Stimulated activated effector memory CD8-positive, alpha-beta T cell treated with anti-CD3 and anti-CD28 coated beads, Interleukin-12 subunit alpha, Interleukin-12 subunit beta, amount 100 ng/mL, for 72 hours (primary cell): ENCODE data around the gene NUMA1.

Experiments used
- ATAC-seq: fragments of 150-1000 bp; cut with Tn5 transposase; 2 replicates; pipeline ENCODE4 v1.10.0; 2021
- DNase-seq, 2 donors: peaks; one replicate each; pipeline ENCODE4 v3.0.0; 2021 to 2022; ENCODE audit warnings: low spot score in 2 of 2
- H3K27ac Mint-ChIP-seq: one replicate; pipeline ENCODE4 v1.8.0; 2022; ENCODE audit warnings: mild to moderate bottlenecking, mixed read lengths
- H3K36me3 Mint-ChIP-seq: one replicate; pipeline ENCODE4 v1.8.0; 2022; ENCODE audit warnings: mild to moderate bottlenecking, mixed read lengths
- H3K4me1 Mint-ChIP-seq: one replicate; pipeline ENCODE4 v1.8.0; 2022; ENCODE audit warnings: mixed read lengths
- H3K4me3 Mint-ChIP-seq: one replicate; pipeline ENCODE4 v1.8.0; 2022; ENCODE audit warnings: mild to moderate bottlenecking, mixed read lengths
- H3K9me3 Mint-ChIP-seq: one replicate; pipeline ENCODE4 v1.8.0; 2022; ENCODE audit warnings: mixed read lengths

Gene NUMA1

GRCh38 chr11:72006309-72007088 is 73.8 kb downstream of the NUMA1 start:
- Mint-ChIP-seq H3K27ac (peak overlapping the region; percentile 88), H3K36me3 (peaks cover 97% of the 10 kb centered on the region), H3K4me3 (no peak overlapping the region), H3K9me3 (no peaks in the 10 kb centered on the region), H3K4me1 (peaks cover 17% of the 10 kb centered on the region)
- DNase-seq (no peak), ATAC-seq (no peak)

GRCh38 chr11:72005347-72006260 is 74.7 kb downstream of the NUMA1 start:
- H3K4me1 Mint-ChIP-seq = peaks cover 18% of the 10 kb centered on the region
- ATAC-seq = no peak
- no peak overlapping the region for H3K4me3 Mint-ChIP-seq
- DNase-seq = no peak
- H3K9me3 Mint-ChIP-seq = no peaks in the 10 kb centered on the region
- peaks cover 97% of the 10 kb centered on the region for H3K36me3 Mint-ChIP-seq
- H3K27ac Mint-ChIP-seq = peak overlapping the region; percentile 88

- ATAC-seq (no peak), DNase-seq (no peak)
- H3K4me3 Mint-ChIP-seq = no peak overlapping the region
- peak overlapping the region; percentile 98 for H3K27ac Mint-ChIP-seq
- peaks cover 27% of the 10 kb centered on the region for H3K4me1 Mint-ChIP-seq
- no peaks in the 10 kb centered on the region for H3K9me3 Mint-ChIP-seq
- H3K36me3 Mint-ChIP-seq = peaks cover 95% of the 10 kb centered on the region
These were observed 75.6 kb downstream of the NUMA1 start for GRCh38 chr11:72004515-72005346.

- ATAC-seq = no peak
- Mint-ChIP-seq H3K36me3 (peaks cover 92% of the 10 kb centered on the region), H3K27ac (peak overlapping the region; percentile 98), H3K4me3 (no peak overlapping the region), H3K4me1 (peaks cover 32% of the 10 kb centered on the region), H3K9me3 (no peaks in the 10 kb centered on the region)
- DNase-seq = no peak
These were observed 76.6 kb downstream of the NUMA1 start for GRCh38 chr11:72003776-72004171.

- ATAC-seq (no peak), DNase-seq (no peak)
- H3K36me3 Mint-ChIP-seq = peaks cover 92% of the 10 kb centered on the region
- H3K9me3 Mint-ChIP-seq = no peaks in the 10 kb centered on the region
- no peak overlapping the region for H3K4me3 Mint-ChIP-seq
- peaks cover 38% of the 10 kb centered on the region for H3K4me1 Mint-ChIP-seq
- H3K27ac Mint-ChIP-seq = peak overlapping the region; percentile 98
These were observed 77.2 kb downstream of the NUMA1 start for GRCh38 chr11:72002841-72003775.

GRCh38 chr11:72001834-72002591 is 78.3 kb downstream of the NUMA1 start:
- ATAC-seq (peak; percentile 2), DNase-seq (no peak)
- H3K27ac Mint-ChIP-seq = peak overlapping the region; percentile 98
- no peak overlapping the region for H3K4me3 Mint-ChIP-seq
- H3K9me3 Mint-ChIP-seq = no peaks in the 10 kb centered on the region
- H3K4me1 Mint-ChIP-seq = peaks cover 44% of the 10 kb centered on the region
- H3K36me3 Mint-ChIP-seq = peaks cover 85% of the 10 kb centered on the region

GRCh38 chr11:72001285-72001684 is 79.1 kb downstream of the NUMA1 start:
- DNase-seq (no peak), ATAC-seq (no peak)
- Mint-ChIP-seq H3K4me3 (no peak overlapping the region), H3K27ac (peak overlapping the region; percentile 98), H3K4me1 (peaks cover 44% of the 10 kb centered on the region), H3K9me3 (no peaks in the 10 kb centered on the region), H3K36me3 (peaks cover 83% of the 10 kb centered on the region)

- no peak for ATAC-seq
- H3K4me1 Mint-ChIP-seq = peaks cover 44% of the 10 kb centered on the region
- DNase-seq = no peak
- H3K9me3 Mint-ChIP-seq = no peaks in the 10 kb centered on the region
- no peak overlapping the region for H3K4me3 Mint-ChIP-seq
- H3K27ac Mint-ChIP-seq = peak overlapping the region; percentile 98
- peaks cover 79% of the 10 kb centered on the region for H3K36me3 Mint-ChIP-seq
These were observed 80.0 kb downstream of the NUMA1 start for GRCh38 chr11:72000202-72000867.

GRCh38 chr11:71999798-72000197 is 80.5 kb downstream of the NUMA1 start:
- Mint-ChIP-seq H3K4me1 (peaks cover 44% of the 10 kb centered on the region), H3K9me3 (no peaks in the 10 kb centered on the region), H3K36me3 (peaks cover 74% of the 10 kb centered on the region), H3K27ac (peak overlapping the region; percentile 98), H3K4me3 (peak overlapping the region; percentile 72)
- no peak for ATAC-seq
- DNase-seq = no peak

GRCh38 chr11:71999362-71999761 is 81.0 kb downstream of the NUMA1 start:
- Mint-ChIP-seq H3K9me3 (no peaks in the 10 kb centered on the region), H3K4me1 (peaks cover 44% of the 10 kb centered on the region), H3K27ac (peak overlapping the region; percentile 98), H3K36me3 (peaks cover 70% of the 10 kb centered on the region), H3K4me3 (peak overlapping the region; percentile 72)
- no peak for DNase-seq
- no peak for ATAC-seq

GRCh38 chr11:71998649-71999310 is 81.6 kb downstream of the NUMA1 start, which contains the start of gene IL18BP:
Gene IL18BP (plus strand): TSS chr11:71998909. CDS start chr11:71999985, 1,076 bp downstream.
- Mint-ChIP-seq H3K27ac (peak within 1 kb of the TSS; percentile 98), H3K4me3 (peak within 1 kb of the TSS; percentile 72), H3K4me1 (peaks cover 44% of the 10 kb centered on the region), H3K36me3 (peaks cover 70% of the 10 kb centered on the region), H3K9me3 (no peaks in the 10 kb centered on the region)
- DNase-seq = no peak
- peak; percentile 59 for ATAC-seq

GRCh38 chr11:71998061-71998460 is 82.3 kb downstream of the NUMA1 start:
- Mint-ChIP-seq H3K4me3 (peak overlapping the region; percentile 72), H3K36me3 (peaks cover 66% of the 10 kb centered on the region), H3K27ac (peak overlapping the region; percentile 98), H3K4me1 (peaks cover 44% of the 10 kb centered on the region), H3K9me3 (no peaks in the 10 kb centered on the region)
- no peak for ATAC-seq
- DNase-seq = no peak

- H3K36me3 Mint-ChIP-seq = peaks cover 62% of the 10 kb centered on the region
- H3K4me1 Mint-ChIP-seq = peaks cover 43% of the 10 kb centered on the region
- H3K9me3 Mint-ChIP-seq = no peaks in the 10 kb centered on the region
- H3K4me3 Mint-ChIP-seq = no peak overlapping the region
- H3K27ac Mint-ChIP-seq = peak overlapping the region; percentile 98
- DNase-seq (no peak), ATAC-seq (no peak)
These were observed 82.7 kb downstream of the NUMA1 start for GRCh38 chr11:71997594-71997993.
